DMS153 treated with DMSO at 0.1 percent for 48 hours (cell line): ENCODE results near the gene RBMY1J.
"Not testable (repeated sequence)": the region's sequence is repeated elsewhere in the genome, so short reads cannot be mapped to it uniquely, and the experiment has no call there.

ENCODE experiments used
- DNase-seq: peaks from one replicate; lab custom pipeline; 2025; ENCODE audit not compliant: unreplicated experiment; lab: John Stamatoyannopoulos, UW

Gene RBMY1J

GRCh38 chrY:22403110-22403509 is at the start of gene RBMY1J:
Gene RBMY1J (plus strand): TSS chrY:22403410. CDS start chrY:22405448, 2,038 bp downstream.
- DNase-seq, result not testable (repeated sequence)

- DNase-seq, result no peak
Measured at GRCh38 chrY:22367416-22367815, 35.8 kb upstream of the RBMY1J start.

GRCh38 chrY:22370623-22371022 is 32.6 kb upstream of the RBMY1J start:
- no peak for DNase-seq

- no peak for DNase-seq
Measured at GRCh38 chrY:22373494-22373893, 29.7 kb upstream of the RBMY1J start.

GRCh38 chrY:22444718-22445396 is 41.6 kb downstream of the RBMY1J start:
- not testable (repeated sequence) for DNase-seq

GRCh38 chrY:22455522-22455921 is 52.3 kb downstream of the RBMY1J start:
- not testable (repeated sequence) for DNase-seq

- not testable (repeated sequence) for DNase-seq
Measured at GRCh38 chrY:22461962-22462361, 58.8 kb downstream of the RBMY1J start.
